Trophoblast cell (in vitro differentiated cells and primary cell): ENCODE measurements around the gene CEP164.

ENCODE experiments used
- DNase-seq, 2 donors: peaks; one replicate each; pipeline ENCODE4 v3.0.0-alpha.2; 2016
- H2AFZ ChIP-seq: 2 replicates; pipeline ENCODE4 v1.6.1; 2013; ENCODE audit warnings: low read length, moderate library complexity, mild to moderate bottlenecking; ENCODE audit not compliant: insufficient read depth, poor library complexity
- H2AK5ac ChIP-seq: 2 replicates; pipeline ENCODE4 v1.6.1; 2013; ENCODE audit warnings: mild to moderate bottlenecking, low read length
- H2BK120ac ChIP-seq: 2 replicates; pipeline ENCODE4 v1.6.1; 2013; ENCODE audit warnings: low read length, mild to moderate bottlenecking, moderate library complexity; ENCODE audit not compliant: insufficient read depth, poor library complexity
- H2BK12ac ChIP-seq: 2 replicates; pipeline ENCODE4 v1.6.1; 2013; ENCODE audit warnings: mild to moderate bottlenecking, low read length, moderate library complexity
- H2BK5ac ChIP-seq: 2 replicates; pipeline ENCODE4 v1.6.1; 2013; ENCODE audit warnings: low read length, low read depth, moderate library complexity, mild to moderate bottlenecking; ENCODE audit not compliant: poor library complexity
- H3K14ac ChIP-seq: 2 replicates; pipeline ENCODE4 v1.6.1; 2013; ENCODE audit warnings: mild to moderate bottlenecking, low read length
- H3K18ac ChIP-seq: 2 replicates; pipeline ENCODE4 v1.6.1; 2013; ENCODE audit warnings: mild to moderate bottlenecking, low read length
- H3K23ac ChIP-seq: 2 replicates; pipeline ENCODE4 v1.6.1; 2013; ENCODE audit warnings: low read length
- H3K27ac ChIP-seq: 2 replicates; pipeline ENCODE4 v1.5.1; 2013; ENCODE audit warnings: low read depth, mild to moderate bottlenecking, inconsistent platforms, low read length, moderate library complexity
- H3K27me3 ChIP-seq: 2 replicates; pipeline ENCODE4 v1.6.1; 2013; ENCODE audit warnings: inconsistent platforms, mild to moderate bottlenecking, low read length, moderate library complexity; ENCODE audit not compliant: insufficient read depth
- H3K36me3 ChIP-seq, 2 experiments: 1 replicate in 1 of 2; 2 replicates in 1 of 2; pipeline ENCODE4 v1.6.1; 2013; ENCODE audit warnings: low read length in 2 of 2, mild to moderate bottlenecking in 2 of 2, moderate library complexity in 1 of 2; ENCODE audit not compliant: insufficient read depth in 2 of 2, control insufficient read depth in 1 of 2
- H3K4ac ChIP-seq: 2 replicates; pipeline ENCODE4 v1.6.1; 2013; ENCODE audit warnings: low read depth, mild to moderate bottlenecking, low read length, moderate library complexity
- H3K4me1 ChIP-seq, 2 experiments: 1 replicate in 1 of 2; 2 replicates in 1 of 2; pipeline ENCODE4 v1.6.1; 2013; ENCODE audit warnings: low read length in 2 of 2, mild to moderate bottlenecking in 2 of 2, moderate library complexity in 1 of 2; ENCODE audit not compliant: insufficient read depth in 2 of 2, control insufficient read depth in 1 of 2
- H3K4me2 ChIP-seq: 2 replicates; pipeline ENCODE4 v1.6.1; 2013; ENCODE audit warnings: inconsistent platforms, mild to moderate bottlenecking, low read length, moderate library complexity
- H3K4me3 ChIP-seq: 2 replicates; pipeline ENCODE4 v1.5.1; 2013; ENCODE audit warnings: mild to moderate bottlenecking, low read depth, low read length, inconsistent platforms
- H3K79me1 ChIP-seq: one replicate; pipeline ENCODE4 v1.6.1; 2013; ENCODE audit warnings: low read length
- H3K79me2 ChIP-seq: 2 replicates; pipeline ENCODE4 v1.6.1; 2013; ENCODE audit warnings: low read length, mild to moderate bottlenecking; ENCODE audit not compliant: control insufficient read depth, insufficient read depth, poor library complexity
- H3K9ac ChIP-seq: 2 replicates; pipeline ENCODE4 v1.6.1; 2013; ENCODE audit warnings: mild to moderate bottlenecking, low read length
- H3K9me3 ChIP-seq: 2 replicates; pipeline ENCODE4 v1.6.1; 2013; ENCODE audit warnings: low read depth, mild to moderate bottlenecking, control low read depth, inconsistent platforms, low read length; ENCODE audit not compliant: insufficient read depth
- H4K12ac ChIP-seq: 2 replicates; pipeline ENCODE4 v1.6.1; 2013; ENCODE audit warnings: low read depth, mild to moderate bottlenecking, low read length, moderate library complexity
- H4K8ac ChIP-seq: 2 replicates; pipeline ENCODE4 v1.6.1; 2013; ENCODE audit warnings: low read depth, mild to moderate bottlenecking, low read length, moderate library complexity
- H4K91ac ChIP-seq: one replicate; pipeline ENCODE4 v1.6.1; 2013; ENCODE audit warnings: low read depth, mild to moderate bottlenecking, low read length, moderate library complexity
- WGBS: extraction: QIAGEN DNeasy Blood & Tissue Kit; methylation state at CpG from one replicate; pipeline ENCODE4 v1.1.7; 2013; ENCODE audit warnings: missing lambda C conversion rate; ENCODE audit not compliant: insufficient read length, insufficient coverage; ENCODE audit errors: extremely low coverage; 5-methylcytosine and 5-hydroxymethylcytosine counted together

CEP164 gene

DNA sequence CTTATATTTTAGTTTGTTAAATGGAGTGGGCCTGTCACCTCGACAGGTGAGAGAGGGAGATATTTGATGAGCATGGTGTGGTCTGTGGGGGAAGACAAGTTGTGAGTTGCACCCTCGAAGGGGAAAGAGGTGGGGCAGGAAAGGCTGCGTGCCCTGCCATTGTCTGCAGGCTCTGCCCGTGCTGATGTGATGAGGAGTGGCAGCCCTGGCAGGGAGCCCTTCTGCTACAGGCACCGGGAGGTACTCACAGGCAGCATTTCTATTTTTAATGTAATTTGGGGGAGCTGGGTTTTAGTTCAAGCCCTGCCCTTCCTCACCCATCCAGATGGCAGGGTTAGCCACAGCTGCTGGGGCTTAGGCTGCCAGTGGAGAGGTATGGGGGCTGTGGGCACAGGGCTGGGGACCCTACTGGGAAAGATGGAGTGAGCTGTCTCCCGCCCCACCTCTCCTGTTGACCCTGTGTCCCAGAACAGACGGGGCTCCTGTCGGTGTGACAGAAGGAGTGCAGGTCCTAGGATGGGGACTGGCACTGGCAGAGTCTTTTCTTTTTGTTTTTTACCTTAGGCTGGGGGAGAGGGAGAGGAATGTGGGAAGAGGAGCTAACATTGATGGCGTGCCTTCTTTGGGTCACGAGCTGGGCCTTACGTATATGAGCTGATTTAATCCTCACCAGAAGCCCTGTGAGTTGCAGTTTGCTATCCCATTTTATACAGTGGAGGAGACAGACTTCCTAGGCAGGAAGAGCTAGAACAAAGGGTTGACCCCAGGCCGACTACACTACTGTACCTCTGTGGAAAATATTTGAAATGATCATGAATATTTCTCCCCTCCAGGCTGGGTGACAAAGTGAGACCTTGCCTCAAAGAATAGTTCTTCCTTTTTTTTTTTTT lies 51.6 kb downstream of the CEP164 start:
- Histone ChIP-seq H3K23ac (no peak overlapping the region), H3K4me3 (no peak overlapping the region), H4K91ac (no peak overlapping the region), H3K9me3 (peaks cover 2% of the 10 kb centered on the region), H3K9ac (no peak overlapping the region), H4K8ac (no peak overlapping the region), H3K36me3 (peaks cover 17 to 33% of the 10 kb centered on the region in 2 experiments), H3K14ac (no peak overlapping the region), H2BK120ac (no peak overlapping the region), H3K27ac (no peak overlapping the region), H3K18ac (no peak overlapping the region), H3K4me2 (no peak overlapping the region), H3K79me2 (no peaks in the 10 kb centered on the region), H3K79me1 (no peaks in the 10 kb centered on the region), H2AK5ac (no peak overlapping the region), H2BK12ac (no peak overlapping the region), H3K27me3 (no peaks in the 10 kb centered on the region), H4K12ac (no peak overlapping the region), H2AFZ (no peak overlapping the region), H3K4me1 (no peaks in the 10 kb centered on the region), H2BK5ac (no peak overlapping the region), H3K4ac (no peak overlapping the region)
- WGBS = no CpG with 5 or more reads among the region's 12 CpGs
- no peak for DNase-seq

DNA sequence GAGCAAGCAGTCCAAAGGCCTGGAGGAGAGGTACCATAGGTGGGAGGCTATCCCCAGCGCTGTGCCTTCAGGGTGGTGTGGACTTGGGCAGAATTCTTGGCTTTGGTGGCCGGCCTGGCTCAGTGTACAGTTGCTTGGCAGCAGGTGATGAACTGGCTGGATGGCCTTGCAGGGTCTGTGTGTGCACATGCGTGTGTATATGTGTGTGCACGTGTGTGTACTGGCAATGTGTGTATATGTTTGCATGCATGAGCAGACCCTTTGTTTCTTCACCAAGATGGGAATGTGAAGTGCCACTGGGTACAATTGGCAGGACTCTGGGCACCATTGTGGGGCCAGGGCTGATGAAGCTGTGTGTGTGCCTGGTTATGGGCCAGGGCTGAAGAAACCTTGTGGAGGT lies 53.0 kb downstream of the CEP164 start:
- no peak overlapping the region for H2BK12ac ChIP-seq

DNA sequence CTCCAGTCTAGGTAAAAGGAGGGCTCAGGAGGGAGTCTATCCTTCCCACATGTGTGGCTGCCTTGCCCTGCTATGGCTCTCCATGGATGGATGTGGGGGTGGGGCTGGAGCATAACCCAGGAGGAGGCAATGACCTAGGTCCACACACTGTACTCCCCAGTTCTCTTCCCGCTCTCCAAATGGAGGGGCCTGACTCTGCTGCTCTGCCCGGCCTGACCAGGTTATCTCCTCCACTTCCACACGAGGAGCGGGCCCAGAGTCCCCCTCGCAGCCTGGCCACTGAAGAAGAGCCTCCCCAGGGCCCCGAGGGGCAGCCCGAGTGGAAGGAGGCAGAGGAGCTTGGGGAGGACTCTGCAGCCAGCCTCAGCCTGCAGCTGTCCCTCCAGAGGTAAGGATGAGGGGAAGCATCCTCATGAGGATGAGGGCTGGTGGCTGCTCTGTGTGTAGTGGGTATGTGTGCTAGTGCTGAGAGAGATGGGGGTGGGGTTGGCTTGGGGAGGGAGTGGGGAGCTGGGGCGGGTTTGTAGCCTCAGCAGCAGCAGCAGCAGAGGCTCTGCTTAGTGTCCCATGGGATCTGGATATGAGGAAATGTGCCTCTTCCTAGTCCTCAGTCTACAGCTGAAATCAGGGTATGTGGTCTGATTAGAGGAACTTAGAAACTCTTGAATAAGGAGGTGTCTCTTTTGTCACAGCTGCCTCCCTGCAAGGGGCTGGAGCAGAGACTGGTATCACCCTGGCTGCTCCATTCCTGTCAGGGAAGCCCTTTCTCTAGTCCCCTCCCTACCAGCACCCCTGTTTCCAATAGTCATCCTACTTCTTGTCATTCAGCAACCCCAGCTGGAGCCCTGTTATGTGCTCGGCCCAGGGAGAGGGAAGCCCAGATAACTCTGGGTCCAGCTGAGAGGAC lies 54.1 kb downstream of the CEP164 start:
- Histone ChIP-seq H4K8ac (no peak overlapping the region), H2BK120ac (no peak overlapping the region), H3K14ac (no peak overlapping the region), H2AFZ (no peak overlapping the region), H3K79me1 (no peaks in the 10 kb centered on the region), H4K12ac (no peak overlapping the region), H3K18ac (no peak overlapping the region), H3K4me2 (no peak overlapping the region), H3K27me3 (no peaks in the 10 kb centered on the region), H2AK5ac (no peak overlapping the region), H3K9me3 (peaks cover 2% of the 10 kb centered on the region), H3K36me3 (peaks cover 19 to 29% of the 10 kb centered on the region in 2 experiments), H3K4me1 (no peaks in the 10 kb centered on the region), H2BK12ac (no peak overlapping the region), H4K91ac (no peak overlapping the region), H3K4me3 (no peak overlapping the region), H3K23ac (no peak overlapping the region), H3K27ac (no peak overlapping the region), H3K4ac (no peak overlapping the region), H3K9ac (no peak overlapping the region), H3K79me2 (no peaks in the 10 kb centered on the region), H2BK5ac (no peak overlapping the region)
- DNase-seq = no peak
- WGBS = no CpG with 5 or more reads among the region's 9 CpGs

More for the DNA sequence above, 53.0 kb downstream of the CEP164 start:
- Histone ChIP-seq H3K4me3 (no peak overlapping the region), H4K8ac (no peak overlapping the region), H2AFZ (no peak overlapping the region), H3K4ac (no peak overlapping the region), H2BK120ac (no peak overlapping the region), H3K9me3 (peaks cover 2% of the 10 kb centered on the region), H4K12ac (no peak overlapping the region), H2AK5ac (no peak overlapping the region), H3K79me2 (no peaks in the 10 kb centered on the region), H3K27ac (no peak overlapping the region), H3K23ac (no peak overlapping the region), H3K79me1 (no peaks in the 10 kb centered on the region), H3K18ac (no peak overlapping the region), H3K4me2 (no peak overlapping the region), H3K27me3 (no peaks in the 10 kb centered on the region), H3K4me1 (no peaks in the 10 kb centered on the region), H3K14ac (no peak overlapping the region), H2BK5ac (no peak overlapping the region), H3K9ac (no peak overlapping the region), H3K36me3 (peaks cover 19 to 29% of the 10 kb centered on the region in 2 experiments), H4K91ac (no peak overlapping the region)
- no CpG with 5 or more reads among the region's 4 CpGs for WGBS
- no peak for DNase-seq

- no peak overlapping the region for H3K4me3 ChIP-seq
- H2AFZ ChIP-seq = no peak overlapping the region
- H2BK12ac ChIP-seq = no peak overlapping the region
- peaks cover 0 to under 1% of the 10 kb centered on the region in 2 experiments for H3K4me1 ChIP-seq
- peaks cover 22 to 31% of the 10 kb centered on the region in 2 experiments for H3K36me3 ChIP-seq
- peaks cover 2% of the 10 kb centered on the region for H3K9me3 ChIP-seq
- WGBS = no CpG with 5 or more reads among the region's 4 CpGs
- H3K14ac ChIP-seq = no peak overlapping the region
- no peaks in the 10 kb centered on the region for H3K79me1 ChIP-seq
- no peak overlapping the region for H4K91ac ChIP-seq
- H3K27me3 ChIP-seq = no peaks in the 10 kb centered on the region
- no peak overlapping the region for H3K4ac ChIP-seq
- H2BK5ac ChIP-seq = no peak overlapping the region
- no peaks in the 10 kb centered on the region for H3K79me2 ChIP-seq
- H3K4me2 ChIP-seq = no peak overlapping the region
- H3K18ac ChIP-seq = no peak overlapping the region
- no peak overlapping the region for H2BK120ac ChIP-seq
- H3K27ac ChIP-seq = no peak overlapping the region
- H4K8ac ChIP-seq = no peak overlapping the region
- H2AK5ac ChIP-seq = no peak overlapping the region
- H3K9ac ChIP-seq = no peak overlapping the region
- no peak overlapping the region for H4K12ac ChIP-seq
- no peak overlapping the region for H3K23ac ChIP-seq
- DNase-seq = no peak
Measured at GRCh38 chr11:117382746-117383145, 55.1 kb downstream of the CEP164 start.
